A673 (cell line): ENCODE results near the gene MRM2. TPM values are rescaled to one million over a fixed set of nuclear protein-coding genes. Genes with fewer than 3 reads are reported as not detected.

Source experiments
- BruUV-seq: library from RNA; stranded (reverse); fragments of 400-500 nt; replicated peaks from 2 replicates; lab custom pipeline; 2021; lab: Mats Ljungman, UMichigan
- CTCF ChIA-PET: fragments of 300-600 bp; sonication (Branson Sonifier 250); formaldehyde crosslinking; loops from one replicate; lab custom pipeline; 2022; ENCODE audit warnings: antibody characterized with exemption; lab: Charles Lee
- POLR2A ChIA-PET: fragments of 300-600 bp; sonication (Branson Sonifier 250); formaldehyde crosslinking; loops from one replicate; lab custom pipeline; 2022; ENCODE audit warnings: antibody characterized with exemption; ENCODE audit not compliant: low non-redundant PET; lab: Charles Lee
- DNase-seq: peaks from one replicate; pipeline ENCODE4 v3.0.0-alpha.2; 2015; ENCODE audit warnings: low spot score
- H3K27ac ChIP-seq: fragments of 200-600 bp; sonication (generic); 2 replicates; pipeline ENCODE4 v1.5.1; 2016; ENCODE audit warnings: mixed run types, low read depth, mild to moderate bottlenecking, mixed read lengths, antibody characterized with exemption, low read length; ENCODE audit not compliant: poor library complexity, severe bottlenecking
- H3K27me3 ChIP-seq: fragments of 200-600 bp; sonication (generic); replicated peaks from 2 replicates; pipeline ENCODE4 v1.6.1; 2017; ENCODE audit warnings: mixed run types, low read depth, mild to moderate bottlenecking, mixed read lengths, antibody characterized with exemption, low read length; ENCODE audit not compliant: insufficient read depth, poor library complexity
- H3K36me3 ChIP-seq: fragments of 200-600 bp; sonication (generic); 2 replicates; pipeline ENCODE4 v1.6.1; 2016; ENCODE audit warnings: mixed run types, mild to moderate bottlenecking, mixed read lengths, antibody characterized with exemption, low read length; ENCODE audit not compliant: insufficient read depth, poor library complexity, severe bottlenecking
- H3K4me1 ChIP-seq: fragments of 200-600 bp; sonication (generic); 2 replicates; pipeline ENCODE4 v1.6.1; 2017; ENCODE audit warnings: mixed run types, mild to moderate bottlenecking, mixed read lengths, antibody characterized with exemption, low read length; ENCODE audit not compliant: insufficient read depth, poor library complexity, severe bottlenecking
- H3K4me3 ChIP-seq: fragments of 200-600 bp; sonication (generic); 2 replicates; pipeline ENCODE4 v1.5.1; 2016; ENCODE audit warnings: low read depth, mixed run types, mild to moderate bottlenecking, mixed read lengths, low read length; ENCODE audit not compliant: poor library complexity, severe bottlenecking
- H3K9me3 ChIP-seq: fragments of 200-600 bp; sonication (generic); 2 replicates; pipeline ENCODE4 v1.6.1; 2016; ENCODE audit warnings: mixed run types, low read depth, mild to moderate bottlenecking, mixed read lengths, antibody characterized with exemption, low read length; ENCODE audit not compliant: poor library complexity, severe bottlenecking
- EZH2 ChIP-seq: fragments of 200-600 bp; sonication (generic); IDR thresholded peaks from 2 replicates; pipeline ENCODE4 v1.6.1; 2017; ENCODE audit warnings: borderline replicate concordance, low read depth, mild to moderate bottlenecking, mixed read lengths, antibody characterized with exemption, low read length; ENCODE audit not compliant: poor library complexity, severe bottlenecking
- intact Hi-C: fragments of 100-400 bp; cut with micrococcal nuclease; formaldehyde crosslinking; loops from one replicate; pipeline ENCODE4 v1.10.0; 2022; ENCODE audit not compliant: unreplicated experiment
- total RNA-seq: library from RNA; stranded (reverse); gene quantifications from 2 replicates; pipeline ENCODE4 v1.2.3, GENCODE V29; 2021
- TF ChIP-seq, protein P1 (sequence below): fragments of 300-800, 200-600 bp; sonication (generic); conservative IDR thresholded peaks from 2 replicates; pipeline ENCODE4 v1.5.1; 2017; ENCODE audit warnings: low read depth, mild to moderate bottlenecking, antibody characterized with exemption, low read length, moderate library complexity, mixed read lengths

The MRM2 gene
- total RNA-seq, 1 experiment from 2014 or later: 50.4 TPM

DNA sequence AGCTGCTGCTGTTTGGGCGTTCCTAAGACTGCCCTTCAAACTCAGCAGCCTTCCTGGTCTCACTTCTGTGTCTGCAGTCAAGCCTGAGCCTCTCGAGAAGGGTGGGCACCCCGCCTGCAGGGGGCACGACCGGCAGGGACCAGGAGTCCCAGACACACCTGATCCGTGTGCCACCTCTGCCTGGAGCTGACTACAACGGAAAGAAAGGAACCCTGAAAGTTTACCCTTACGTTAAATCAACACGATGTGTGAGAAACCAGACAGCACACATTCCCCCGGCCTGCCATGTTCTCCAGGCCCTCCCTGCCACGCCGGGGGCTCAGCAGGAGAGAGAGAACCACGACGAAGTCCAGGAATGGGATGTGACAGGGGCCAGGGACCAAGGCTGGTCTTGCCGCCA lies 14.3 kb downstream of the MRM2 start:
- intact Hi-C loops: no loop called here
- H3K36me3 ChIP-seq: peaks cover 35% of the 10 kb centered on the region
- POLR2A ChIA-PET: no interaction called here
- BruUV-seq: no TSS peak
- no peaks in the 10 kb centered on the region for H3K27me3 ChIP-seq
- no peaks in the 10 kb centered on the region for H3K9me3 ChIP-seq
- H3K27ac ChIP-seq: no peak overlapping the region
- CTCF ChIA-PET: no interaction called here
- TF ChIP-seq, protein P1, sequence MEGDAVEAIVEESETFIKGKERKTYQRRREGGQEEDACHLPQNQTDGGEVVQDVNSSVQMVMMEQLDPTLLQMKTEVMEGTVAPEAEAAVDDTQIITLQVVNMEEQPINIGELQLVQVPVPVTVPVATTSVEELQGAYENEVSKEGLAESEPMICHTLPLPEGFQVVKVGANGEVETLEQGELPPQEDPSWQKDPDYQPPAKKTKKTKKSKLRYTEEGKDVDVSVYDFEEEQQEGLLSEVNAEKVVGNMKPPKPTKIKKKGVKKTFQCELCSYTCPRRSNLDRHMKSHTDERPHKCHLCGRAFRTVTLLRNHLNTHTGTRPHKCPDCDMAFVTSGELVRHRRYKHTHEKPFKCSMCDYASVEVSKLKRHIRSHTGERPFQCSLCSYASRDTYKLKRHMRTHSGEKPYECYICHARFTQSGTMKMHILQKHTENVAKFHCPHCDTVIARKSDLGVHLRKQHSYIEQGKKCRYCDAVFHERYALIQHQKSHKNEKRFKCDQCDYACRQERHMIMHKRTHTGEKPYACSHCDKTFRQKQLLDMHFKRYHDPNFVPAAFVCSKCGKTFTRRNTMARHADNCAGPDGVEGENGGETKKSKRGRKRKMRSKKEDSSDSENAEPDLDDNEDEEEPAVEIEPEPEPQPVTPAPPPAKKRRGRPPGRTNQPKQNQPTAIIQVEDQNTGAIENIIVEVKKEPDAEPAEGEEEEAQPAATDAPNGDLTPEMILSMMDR: no peak
- TF ChIP-seq EZH2: no peak
- H3K4me1 ChIP-seq: no peaks in the 10 kb centered on the region
- no peak for DNase-seq
- H3K4me3 ChIP-seq: no peak overlapping the region

DNA sequence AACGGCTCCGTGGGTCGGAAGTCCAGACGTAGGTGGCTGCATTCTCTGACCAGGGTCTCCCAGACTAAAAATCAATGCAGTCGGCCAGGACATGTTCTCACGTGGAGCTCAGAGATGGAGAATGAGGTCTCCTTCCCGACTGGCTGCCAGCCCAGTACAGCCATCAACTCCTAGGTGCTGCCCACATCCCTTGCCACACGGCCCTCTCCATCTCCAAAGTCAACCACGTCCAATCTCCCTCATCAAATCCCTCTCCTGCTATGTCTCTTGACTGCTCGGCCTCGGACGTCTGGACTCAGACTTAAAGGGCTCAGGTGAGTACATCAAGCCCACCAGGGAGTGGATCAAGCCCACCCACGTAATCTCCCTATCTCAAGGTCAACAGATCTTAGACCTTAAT lies 16.2 kb downstream of the MRM2 start:
- H3K9me3 ChIP-seq: no peaks in the 10 kb centered on the region
- peaks cover 40% of the 10 kb centered on the region for H3K36me3 ChIP-seq
- intact Hi-C loops: no loop called here
- no peak for DNase-seq
- TF ChIP-seq, protein P1: no peak
- TF ChIP-seq EZH2: no peak
- H3K4me1 ChIP-seq: no peaks in the 10 kb centered on the region
- BruUV-seq: no TSS peak
- H3K27ac ChIP-seq: no peak overlapping the region
- ChIA-PET POLR2A (no interaction called here), CTCF (no interaction called here)
- H3K4me3 ChIP-seq: no peak overlapping the region
- no peaks in the 10 kb centered on the region for H3K27me3 ChIP-seq

DNA sequence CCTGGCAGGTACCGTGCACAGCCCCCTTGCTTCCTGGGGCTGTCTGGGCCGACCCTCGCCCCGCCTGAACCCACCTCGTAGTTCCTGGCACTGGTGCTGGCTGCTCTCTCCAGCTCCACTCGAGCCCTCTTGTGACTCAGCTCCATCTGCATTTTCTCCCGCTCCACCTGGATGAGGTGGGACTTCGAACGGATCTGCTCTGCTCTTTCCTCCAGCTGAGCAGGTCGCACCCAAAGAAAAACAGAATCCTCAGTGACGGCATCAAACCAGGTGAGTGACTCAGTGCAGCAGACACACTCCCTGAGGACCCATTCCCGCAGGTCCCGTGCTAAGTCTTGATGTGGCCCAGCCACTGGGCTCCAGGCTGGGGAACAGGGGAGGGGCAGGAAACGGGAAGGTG lies 16.7 kb downstream of the MRM2 start:
- intact Hi-C loops: no loop called here
- no peaks in the 10 kb centered on the region for H3K4me1 ChIP-seq
- POLR2A ChIA-PET: no interaction called here
- no peak overlapping the region for H3K27ac ChIP-seq
- DNase-seq: no peak
- peaks cover 40% of the 10 kb centered on the region for H3K36me3 ChIP-seq
- BruUV-seq: no TSS peak
- H3K9me3 ChIP-seq: no peaks in the 10 kb centered on the region
- H3K4me3 ChIP-seq: no peak overlapping the region
- no peaks in the 10 kb centered on the region for H3K27me3 ChIP-seq
- TF ChIP-seq, protein P1: no peak
- TF ChIP-seq EZH2: no peak
- CTCF ChIA-PET: no interaction called here
